ENCODE measurements around the gene TANGO6. TPM values are rescaled to one million over a fixed set of nuclear protein-coding genes. Genes with fewer than 3 reads are reported as not detected.

The TANGO6 gene
- total RNA-seq, 1 donor = 38.0 TPM

- no peaks in the 10 kb centered on the region for H3K9me3 ChIP-seq (ENCODE audit: low read depth, low read length)
- no peak for TF ChIP-seq CTCF (IDR thresholded peaks at IDR 0.05; ENCODE audit: extremely low read depth, low read depth, low read length)
- H3K36me3 ChIP-seq (ENCODE audit: insufficient read depth, low read length) = peaks cover 18% of the 10 kb centered on the region
- no peaks in the 10 kb centered on the region for H3K27me3 ChIP-seq (ENCODE audit: insufficient read depth, low read length)
- H4K20me1 ChIP-seq (ENCODE audit: insufficient read depth, low read length) = peaks cover 14% of the 10 kb centered on the region
- peak within 1 kb of the TSS; percentile 86 for H3K27ac ChIP-seq (ENCODE audit: low read depth, low read length)
- H3K79me2 ChIP-seq (ENCODE audit: insufficient read depth, low read length) = peaks cover 97% of the 10 kb centered on the region
- DNase-seq (ENCODE audit: insufficient read length, low spot score, missing footprints) = peak; percentile 97
- H3K4me2 ChIP-seq (ENCODE audit: insufficient read depth, low read length) = peak within 1 kb of the TSS; percentile 94
- peak within 1 kb of the TSS; percentile 98 for H3K4me3 ChIP-seq (ENCODE audit: insufficient read depth, low read length)
- H2AFZ ChIP-seq (ENCODE audit: low read length) = peak within 1 kb of the TSS; percentile 79
- peaks cover 25% of the 10 kb centered on the region for H3K4me1 ChIP-seq (ENCODE audit: insufficient read depth, low read length)
Observed at GRCh38 chr16:69132424-69133252, 289.3 kb downstream of the TANGO6 start, which contains the start of the genes CHTF8 and UTP4. TSS of gene CHTF8 (minus strand) at chr16:69132588. CDS start at chr16:69121458, 11,130 bp downstream. TSS of gene UTP4 (plus strand) at chr16:69132649. CDS start at chr16:69133460, 811 bp downstream.

GRCh38 chr16:69133373-69133954 lies 290.1 kb downstream of the TANGO6 start:
- Histone ChIP-seq H4K20me1 (ENCODE audit: insufficient read depth, low read length) (peaks cover 12% of the 10 kb centered on the region), H3K36me3 (ENCODE audit: insufficient read depth, low read length) (peaks cover 23% of the 10 kb centered on the region)

More at GRCh38 chr16:69133373-69133954, 290.1 kb downstream of the TANGO6 start:
- Histone ChIP-seq H3K27me3 (ENCODE audit: insufficient read depth, low read length) (no peaks in the 10 kb centered on the region), H3K4me1 (ENCODE audit: insufficient read depth, low read length) (peaks cover 25% of the 10 kb centered on the region), H3K79me2 (ENCODE audit: insufficient read depth, low read length) (peaks cover 98% of the 10 kb centered on the region), H2AFZ (ENCODE audit: low read length) (no peak overlapping the region), H3K27ac (ENCODE audit: low read depth, low read length) (peak overlapping the region; percentile 78), H3K4me3 (ENCODE audit: insufficient read depth, low read length) (peak overlapping the region; percentile 98), H3K9me3 (ENCODE audit: low read depth, low read length) (no peaks in the 10 kb centered on the region), H3K4me2 (ENCODE audit: insufficient read depth, low read length) (peak overlapping the region; percentile 93)
- no peak for TF ChIP-seq CTCF (IDR thresholded peaks at IDR 0.05; ENCODE audit: extremely low read depth, low read depth, low read length)
- no peak for DNase-seq (ENCODE audit: insufficient read length, low spot score, missing footprints)

Small RNAs within 50 kb of the gene (small RNA-seq; reads per million reads assigned to genes)
- gene RF00019 (not detected), gene RF00066 (not detected), gene RNU6-898P (not detected)

Other genes with a start within 250 kb of the TANGO6 start
- 0.36 and 0.59 TPM in 2 replicates for gene CDH3, start 198.2 kb upstream of the TANGO6 start, total RNA-seq
- 0.59 and 1.1 TPM in 2 replicates for gene CDH1, start 106.2 kb upstream of the TANGO6 start, total RNA-seq

Measured in osteoblast (primary cell).